Thyroid gland (tissue), 4 donors: ENCODE results near the gene DHX57. TPM values are rescaled to one million over a fixed set of nuclear protein-coding genes. Genes with fewer than 3 reads are reported as not detected.

Experiments used
- DNase-seq, 2 donors: peaks; one replicate each; pipeline ENCODE4 v3.0.0-alpha.2; 2019
- H3K27ac ChIP-seq, 3 donors: fragments of 200-600 bp; sonication (generic); 1 replicate in 2 of 3; 2 replicates in 1 of 3; pipeline ENCODE4 v1.5.1; 2016 to 2019; ENCODE audit warnings: mild to moderate bottlenecking in 1 of 3, moderate library complexity in 1 of 3
- H3K27me3 ChIP-seq: fragments of 200-600 bp; sonication (generic); one replicate; pipeline ENCODE4 v1.5.1; 2019
- H3K36me3 ChIP-seq, 2 donors: fragments of 200-600 bp; sonication (generic); one replicate each; pipeline ENCODE4 v1.5.1; 2016 to 2019
- H3K4me1 ChIP-seq, 2 donors: fragments of 200-600 bp; sonication (generic); one replicate each; pipeline ENCODE4 v1.5.1; 2017 to 2019
- H3K4me3 ChIP-seq, 3 donors: fragments of 200-600 bp; sonication (generic); replicated peaks in 1 of 3; 1 replicate in 2 of 3; 2 replicates in 1 of 3; pipeline ENCODE4 v1.5.1; 2016; ENCODE audit warnings: mild to moderate bottlenecking in 1 of 3
- H3K9me3 ChIP-seq: fragments of 200-600 bp; sonication (generic); one replicate; pipeline ENCODE4 v1.5.1; 2017
- CTCF ChIP-seq, 6 experiments: fragments of 200-600 bp in 3 of 6; fragments of 450-650 bp in 3 of 6; sonication (generic) in 3 of 6; IDR thresholded peaks; one replicate each; pipeline ENCODE4 v1.5.1; 2016 to 2019; ENCODE audit warnings: antibody characterized with exemption in 6 of 6, mild to moderate bottlenecking in 2 of 6, inconsistent platforms in 1 of 6, moderate library complexity in 1 of 6
- POLR2A ChIP-seq, 2 donors: fragments of 450-650 bp; IDR thresholded peaks; one replicate each; pipeline ENCODE4 v1.6.1; 2017; ENCODE audit warnings: antibody characterized with exemption in 2 of 2, mild to moderate bottlenecking in 2 of 2, moderate library complexity in 1 of 2
- WGBS, 2 donors: methylation state at CpG; one replicate each; pipeline ENCODE4 v1.1.5; 2017; 5-methylcytosine and 5-hydroxymethylcytosine counted together
- intact Hi-C: fragments of 100-400 bp; cut with DNase I; formaldehyde crosslinking; loops from one replicate; pipeline ENCODE4 v1.15.1; 2023
- total RNA-seq, 4 donors: library from RNA; depleted of rRNA; stranded (reverse); fragments of >200 nt; gene quantifications; one replicate each; pipeline ENCODE4 v1.2.3, GENCODE V29; 2016

Gene DHX57
- total RNA-seq, 4 donors from 2014 or later: 12.4 to 19.3 (median 16.3) TPM

GRCh38 chr2:38775097-38775920, 100.4 kb downstream of the DHX57 start:
- DNase-seq: no peak
- intact Hi-C loops: no loop called here
- H3K9me3 ChIP-seq: no peaks in the 10 kb centered on the region
- no peaks in the 10 kb centered on the region for H3K27me3 ChIP-seq
- no peaks in the 10 kb centered on the region for H3K36me3 ChIP-seq
- TF ChIP-seq CTCF (IDR thresholded peaks at IDR 0.05): no peak
- no peak for TF ChIP-seq POLR2A (IDR thresholded peaks at IDR 0.05)
- no peak overlapping the region for H3K4me3 ChIP-seq
- no peak overlapping the region for H3K27ac ChIP-seq
- H3K4me1 ChIP-seq: peaks cover 7 to 8% of the 10 kb centered on the region in 2 donors
- 82 to 84% methylated on average over 17 of the region's 17 CpGs for WGBS, 2 donors

GRCh38 chr2:38771632-38772031, 104.1 kb downstream of the DHX57 start:
- Histone ChIP-seq H3K4me1 (peaks cover 0 to 7% of the 10 kb centered on the region in 2 donors), H3K27ac (no peak overlapping the region), H3K4me3 (no peak overlapping the region), H3K9me3 (no peaks in the 10 kb centered on the region), H3K36me3 (no peaks in the 10 kb centered on the region), H3K27me3 (no peaks in the 10 kb centered on the region)
- TF ChIP-seq POLR2A (IDR thresholded peaks at IDR 0.05) (no peak), CTCF (IDR thresholded peaks at IDR 0.05) (no peak)
- intact Hi-C loops: no loop called here
- WGBS, 2 donors: 79 to 86% methylated on average over 5 of the region's 5 CpGs
- no peak for DNase-seq

- Histone ChIP-seq H3K36me3 (no peaks in the 10 kb centered on the region), H3K27me3 (no peaks in the 10 kb centered on the region), H3K27ac (no peak overlapping the region), H3K4me1 (peaks cover 0 to 7% of the 10 kb centered on the region in 2 donors), H3K9me3 (no peaks in the 10 kb centered on the region), H3K4me3 (no peak overlapping the region)
- TF ChIP-seq POLR2A (IDR thresholded peaks at IDR 0.05) (no peak), CTCF (IDR thresholded peaks at IDR 0.05) (no peak)
- intact Hi-C loops: no loop called here
- no peak for DNase-seq
- WGBS, 2 donors: 90 to 92% methylated on average over 5 of the region's 5 CpGs
Measured at GRCh38 chr2:38765551-38765950, 110.2 kb downstream of the DHX57 start.

GRCh38 chr2:38765149-38765548, 110.6 kb downstream of the DHX57 start:
- DNase-seq: no peak
- Histone ChIP-seq H3K27me3 (no peaks in the 10 kb centered on the region), H3K27ac (no peak overlapping the region), H3K4me3 (no peak overlapping the region), H3K36me3 (no peaks in the 10 kb centered on the region), H3K4me1 (peaks cover 0 to 7% of the 10 kb centered on the region in 2 donors), H3K9me3 (no peaks in the 10 kb centered on the region)
- 87 to 92% methylated on average over 4 of the region's 4 CpGs for WGBS, 2 donors
- intact Hi-C loops: no loop called here
- TF ChIP-seq CTCF (IDR thresholded peaks at IDR 0.05): no peak
- no peak for TF ChIP-seq POLR2A (IDR thresholded peaks at IDR 0.05)

GRCh38 chr2:38763728-38764127, 112.0 kb downstream of the DHX57 start:
- Histone ChIP-seq H3K27ac (no peak overlapping the region), H3K27me3 (no peaks in the 10 kb centered on the region), H3K9me3 (no peaks in the 10 kb centered on the region), H3K4me3 (no peak overlapping the region), H3K4me1 (peaks cover 0 to 7% of the 10 kb centered on the region in 2 donors), H3K36me3 (no peaks in the 10 kb centered on the region)
- no peak for DNase-seq
- WGBS, 2 donors: 97 to 98% methylated on average over 4 of the region's 4 CpGs
- intact Hi-C loops: no loop called here
- TF ChIP-seq POLR2A (IDR thresholded peaks at IDR 0.05): no peak
